Hepatocyte (in vitro differentiated cells): ENCODE results near the gene TMEM39A. TPM values are rescaled to one million over a fixed set of nuclear protein-coding genes. Genes with fewer than 3 reads are reported as not detected.

Source experiments
- DNase-seq: peaks from one replicate; pipeline ENCODE4 v3.0.0-alpha.2; 2016; ENCODE audit warnings: low spot score
- H2AFZ ChIP-seq: fragments of 200-600 bp; sonication (generic); 2 replicates; pipeline ENCODE4 v1.6.0; 2016; ENCODE audit warnings: antibody characterized with exemption, mild to moderate bottlenecking
- H3K27ac ChIP-seq: fragments of 200-600 bp; sonication (generic); 2 replicates; pipeline ENCODE4 v1.5.1; 2016; ENCODE audit warnings: mild to moderate bottlenecking
- H3K27me3 ChIP-seq: fragments of 200-600 bp; sonication (generic); 2 replicates; pipeline ENCODE4 v1.6.1; 2016
- H3K36me3 ChIP-seq: fragments of 200-600 bp; sonication (generic); replicated peaks from 2 replicates; pipeline ENCODE4 v1.5.1; 2016; ENCODE audit warnings: low read depth; ENCODE audit not compliant: insufficient read depth
- H3K4me1 ChIP-seq: fragments of 200-600 bp; sonication (generic); 2 replicates; pipeline ENCODE4 v1.5.1; 2016; ENCODE audit warnings: mild to moderate bottlenecking, moderate library complexity; ENCODE audit not compliant: insufficient read depth
- H3K4me2 ChIP-seq: fragments of 200-600 bp; sonication (generic); 2 replicates; pipeline ENCODE4 v1.6.0; 2016
- H3K4me3 ChIP-seq: fragments of 200-600 bp; sonication (generic); 2 replicates; pipeline ENCODE4 v1.5.1; 2016; ENCODE audit warnings: mild to moderate bottlenecking
- H3K79me2 ChIP-seq: fragments of 200-600 bp; sonication (generic); 2 replicates; pipeline ENCODE4 v1.6.0; 2017; ENCODE audit warnings: mild to moderate bottlenecking
- H3K9me2 ChIP-seq: fragments of 200-600 bp; sonication (generic); replicated peaks from 2 replicates; pipeline ENCODE4 v1.6.0; 2017; ENCODE audit warnings: mild to moderate bottlenecking; ENCODE audit not compliant: insufficient read depth
- H3K9me3 ChIP-seq: fragments of 200-600 bp; sonication (generic); 2 replicates; pipeline ENCODE4 v1.5.1; 2016; ENCODE audit warnings: low read depth, mild to moderate bottlenecking
- H4K20me1 ChIP-seq: fragments of 200-600 bp; sonication (generic); 2 replicates; pipeline ENCODE4 v1.6.0; 2016; ENCODE audit warnings: mild to moderate bottlenecking; ENCODE audit not compliant: insufficient read depth, poor library complexity, severe bottlenecking
- EZH2 ChIP-seq: fragments of 200-600 bp; sonication (generic); IDR thresholded peaks from 2 replicates; pipeline ENCODE4 v1.6.1; 2016; ENCODE audit warnings: antibody characterized with exemption, mild to moderate bottlenecking, borderline replicate concordance
- EZH2phosphoT487 ChIP-seq: fragments of 200-600 bp; sonication (generic); IDR thresholded peaks from one replicate; pipeline ENCODE4 v1.6.1; 2018; ENCODE audit warnings: antibody characterized with exemption, mild to moderate bottlenecking, low read depth, moderate library complexity; ENCODE audit not compliant: unreplicated experiment, severe bottlenecking
- WGBS: methylation state at CpG from one replicate; pipeline ENCODE4 v1.1.6; 2016; ENCODE audit warnings: low lambda C conversion rate; ENCODE audit errors: missing lambda C conversion rate; 5-methylcytosine and 5-hydroxymethylcytosine counted together
- polyA plus RNA-seq: library from polyadenylated mRNA; unstranded; fragments of >200 nt; fragmentation: Nextera tagmentation; extraction: Ambion mirVana; gene quantifications from 2 replicates; pipeline ENCODE4 v1.2.1, GENCODE V29; 2016
- total RNA-seq: library from RNA; depleted of rRNA; stranded (reverse); fragments of >200 nt; gene quantifications from 2 replicates; pipeline ENCODE4 v1.2.3, GENCODE V29; 2014
- TF ChIP-seq, protein P1 (sequence below): fragments of 200-600 bp; sonication (generic); IDR thresholded peaks from 2 replicates; pipeline ENCODE4 v1.5.1; 2016; ENCODE audit warnings: antibody characterized with exemption, mild to moderate bottlenecking; ENCODE audit not compliant: poor library complexity

Gene TMEM39A
- total and polyA plus RNA-seq, 2 experiments from 2014 or later = 46.2 to 77.0 TPM

- Histone ChIP-seq H3K4me3 (no peak overlapping the region), H3K27ac (no peak overlapping the region), H3K9me3 (no peaks in the 10 kb centered on the region), H4K20me1 (peaks cover 4% of the 10 kb centered on the region), H2AFZ (no peak overlapping the region), H3K4me1 (no peaks in the 10 kb centered on the region), H3K4me2 (no peak overlapping the region), H3K36me3 (no peaks in the 10 kb centered on the region), H3K9me2 (no peaks in the 10 kb centered on the region), H3K27me3 (no peaks in the 10 kb centered on the region), H3K79me2 (peaks cover 60% of the 10 kb centered on the region)
- no peak for DNase-seq
- TF ChIP-seq, protein P1, sequence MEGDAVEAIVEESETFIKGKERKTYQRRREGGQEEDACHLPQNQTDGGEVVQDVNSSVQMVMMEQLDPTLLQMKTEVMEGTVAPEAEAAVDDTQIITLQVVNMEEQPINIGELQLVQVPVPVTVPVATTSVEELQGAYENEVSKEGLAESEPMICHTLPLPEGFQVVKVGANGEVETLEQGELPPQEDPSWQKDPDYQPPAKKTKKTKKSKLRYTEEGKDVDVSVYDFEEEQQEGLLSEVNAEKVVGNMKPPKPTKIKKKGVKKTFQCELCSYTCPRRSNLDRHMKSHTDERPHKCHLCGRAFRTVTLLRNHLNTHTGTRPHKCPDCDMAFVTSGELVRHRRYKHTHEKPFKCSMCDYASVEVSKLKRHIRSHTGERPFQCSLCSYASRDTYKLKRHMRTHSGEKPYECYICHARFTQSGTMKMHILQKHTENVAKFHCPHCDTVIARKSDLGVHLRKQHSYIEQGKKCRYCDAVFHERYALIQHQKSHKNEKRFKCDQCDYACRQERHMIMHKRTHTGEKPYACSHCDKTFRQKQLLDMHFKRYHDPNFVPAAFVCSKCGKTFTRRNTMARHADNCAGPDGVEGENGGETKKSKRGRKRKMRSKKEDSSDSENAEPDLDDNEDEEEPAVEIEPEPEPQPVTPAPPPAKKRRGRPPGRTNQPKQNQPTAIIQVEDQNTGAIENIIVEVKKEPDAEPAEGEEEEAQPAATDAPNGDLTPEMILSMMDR = no peak
- TF ChIP-seq EZH2phosphoT487 (no peak), EZH2 (no peak)
- WGBS = 100% methylated on average over 1 of the region's 1 CpG
Measured at GRCh38 chr3:119456469-119456868, 6.9 kb downstream of the TMEM39A start.

DNA sequence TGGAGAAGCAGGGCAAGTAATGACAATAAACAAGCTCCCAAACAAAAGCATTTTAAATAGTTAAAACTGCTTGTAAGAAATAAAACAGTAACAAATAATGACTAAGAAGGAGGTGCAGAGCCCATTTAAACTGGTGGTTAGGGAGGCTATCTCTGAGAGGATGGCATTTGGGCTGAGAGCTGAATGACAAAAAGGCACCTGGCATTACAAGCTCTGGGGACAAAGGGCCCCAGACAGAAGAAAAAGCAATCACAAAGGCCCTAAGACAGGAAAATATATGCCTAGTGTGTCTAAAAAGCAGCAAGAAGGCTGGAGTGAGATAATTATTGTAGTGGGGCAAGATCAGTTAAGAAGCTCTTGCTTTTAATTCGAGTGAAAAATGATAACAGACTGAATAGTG lies 9.6 kb downstream of the TMEM39A start:
- Histone ChIP-seq H2AFZ (no peak overlapping the region), H3K27me3 (no peaks in the 10 kb centered on the region), H3K36me3 (no peaks in the 10 kb centered on the region), H3K4me2 (no peak overlapping the region), H3K4me3 (no peak overlapping the region), H3K4me1 (no peaks in the 10 kb centered on the region), H4K20me1 (no peaks in the 10 kb centered on the region), H3K79me2 (peaks cover 51% of the 10 kb centered on the region), H3K27ac (no peak overlapping the region), H3K9me2 (no peaks in the 10 kb centered on the region), H3K9me3 (no peaks in the 10 kb centered on the region)
- TF ChIP-seq EZH2 (no peak), EZH2phosphoT487 (no peak)
- TF ChIP-seq, protein P1 = no peak
- DNase-seq = no peak
- 96% methylated on average over 1 of the region's 1 CpG for WGBS

DNA sequence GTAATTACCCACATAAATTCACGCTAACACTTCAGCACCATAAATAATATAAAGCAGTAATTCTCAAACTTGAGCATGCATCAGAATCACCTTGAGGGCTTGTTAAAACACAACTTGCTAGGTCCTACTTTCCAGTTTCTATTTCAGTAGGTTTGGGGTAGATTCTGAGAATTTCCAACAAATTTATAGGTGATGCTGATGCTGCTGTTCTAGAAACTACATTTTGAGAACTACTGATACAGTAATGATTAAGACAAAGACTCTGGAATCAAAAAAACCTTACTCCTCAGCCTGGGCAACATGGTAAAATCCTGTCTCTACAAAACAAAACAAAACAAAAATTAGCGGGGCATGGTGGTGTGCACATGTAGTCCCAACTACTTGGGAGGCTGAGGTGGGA lies 18.8 kb downstream of the TMEM39A start:
- TF ChIP-seq EZH2phosphoT487 (no peak), EZH2 (no peak)
- TF ChIP-seq, protein P1 = no peak
- Histone ChIP-seq H3K79me2 (peaks cover 28% of the 10 kb centered on the region), H3K27me3 (no peaks in the 10 kb centered on the region), H3K9me3 (no peaks in the 10 kb centered on the region), H3K4me1 (no peaks in the 10 kb centered on the region), H3K9me2 (no peaks in the 10 kb centered on the region), H3K27ac (no peak overlapping the region), H2AFZ (no peak overlapping the region), H3K36me3 (no peaks in the 10 kb centered on the region), H3K4me2 (no peak overlapping the region), H3K4me3 (no peak overlapping the region), H4K20me1 (no peaks in the 10 kb centered on the region)
- 99% methylated on average over 2 of the region's 2 CpGs for WGBS
- DNase-seq = no peak

DNA sequence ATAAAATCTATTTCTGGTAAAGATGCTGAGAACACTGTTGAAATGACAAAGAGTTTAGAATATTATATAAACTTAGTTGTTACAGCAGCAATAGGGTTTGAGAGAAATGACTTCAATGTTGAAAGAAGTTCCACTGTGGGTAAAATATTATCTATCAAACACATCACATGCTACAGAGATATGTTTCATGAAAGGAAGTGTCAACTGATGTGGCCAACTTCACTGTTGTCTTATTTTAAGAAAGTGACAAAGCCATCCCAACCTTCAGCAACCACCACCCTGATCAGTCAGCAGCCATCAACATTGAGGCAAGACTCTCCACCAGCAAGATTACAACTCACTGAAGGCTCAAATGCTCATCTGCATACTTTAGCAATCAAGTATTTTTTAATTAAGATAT lies 20.2 kb downstream of the TMEM39A start:
- TF ChIP-seq, protein P1 = no peak
- TF ChIP-seq EZH2phosphoT487 = no peak
- no peak for TF ChIP-seq EZH2
- Histone ChIP-seq H3K4me3 (no peak overlapping the region), H3K9me3 (no peaks in the 10 kb centered on the region), H3K27me3 (no peaks in the 10 kb centered on the region), H3K4me1 (no peaks in the 10 kb centered on the region), H4K20me1 (no peaks in the 10 kb centered on the region), H2AFZ (no peak overlapping the region), H3K4me2 (no peak overlapping the region), H3K9me2 (no peaks in the 10 kb centered on the region), H3K79me2 (peaks cover 18% of the 10 kb centered on the region), H3K27ac (no peak overlapping the region), H3K36me3 (no peaks in the 10 kb centered on the region)
- no peak for DNase-seq
